ENCODE measurements around the gene CHMP4B.

CHMP4B gene

GRCh38 chr20:33865761-33866370 lies 54.7 kb downstream of the CHMP4B start:
- H3K27ac ChIP-seq, result no peak overlapping the region
- POLR2A ChIA-PET (ENCODE audit: low non-redundant PET), result no interaction called here
- CTCF ChIA-PET, result no interaction called here
- no peak for DNase-seq (ENCODE audit: low spot score)
- TF ChIP-seq CTCF (conservative IDR thresholded peaks at IDR 0.05; ENCODE audit: low read depth), result no peak

- ChIA-PET POLR2A (ENCODE audit: low non-redundant PET) (no interaction called here), CTCF (no interaction called here)
- no peak for DNase-seq (ENCODE audit: low spot score)
- H3K27ac ChIP-seq, result no peak overlapping the region
- no peak for TF ChIP-seq CTCF (conservative IDR thresholded peaks at IDR 0.05; ENCODE audit: low read depth)
Measured at GRCh38 chr20:33866398-33867100, 55.4 kb downstream of the CHMP4B start.

- CTCF ChIA-PET, result interaction anchor here (0.5 to 1.0 kb wide), 3 partner anchors 9 to 1885 kb away, joined by 4 read pairs; partner anchors contain the start of gene CHMP4B
- no peak for TF ChIP-seq CTCF (conservative IDR thresholded peaks at IDR 0.05; ENCODE audit: low read depth)
- POLR2A ChIA-PET (ENCODE audit: low non-redundant PET), result no interaction called here
- no peak overlapping the region for H3K27ac ChIP-seq
- DNase-seq (ENCODE audit: low spot score), result no peak
Measured at GRCh38 chr20:33868042-33868441, 56.9 kb downstream of the CHMP4B start.

GRCh38 chr20:33868595-33868994 lies 57.4 kb downstream of the CHMP4B start:
- no peak overlapping the region for H3K27ac ChIP-seq
- ChIA-PET CTCF (interaction anchor here (0.6 to 1.0 kb wide), 2 partner anchors 9 to 57 kb away, joined by 4 read pairs; partner anchors contain the start of gene CHMP4B), POLR2A (ENCODE audit: low non-redundant PET) (no interaction called here)
- no peak for TF ChIP-seq CTCF (conservative IDR thresholded peaks at IDR 0.05; ENCODE audit: low read depth)
- no peak for DNase-seq (ENCODE audit: low spot score)

DNA sequence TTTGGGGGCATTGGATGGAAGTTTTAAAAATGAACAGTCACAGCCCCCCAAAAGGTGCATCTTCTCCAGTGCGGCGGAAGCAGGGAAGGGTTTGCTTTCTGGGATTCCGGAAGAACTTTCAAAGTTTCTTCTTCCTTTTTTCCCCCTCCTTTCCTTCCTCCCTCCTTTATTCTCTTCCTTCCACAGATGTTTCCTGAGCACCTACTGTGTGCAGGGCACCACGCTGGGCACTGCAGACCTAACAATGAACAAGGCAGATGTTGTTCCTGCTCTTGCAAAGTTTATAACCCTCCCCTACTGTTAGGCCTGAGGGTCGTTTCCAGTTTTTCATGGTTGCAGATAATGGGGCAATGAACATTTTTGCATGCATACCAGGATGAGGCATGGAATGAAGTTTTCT lies 58.1 kb downstream of the CHMP4B start:
- H3K27ac ChIP-seq, result no peak overlapping the region
- CTCF ChIA-PET, result interaction anchor here (0.6 to 0.7 kb wide), 2 partner anchors 899 to 975 kb away, joined by 3 to 6 read pairs; no protein-coding TSS in a partner anchor
- DNase-seq (ENCODE audit: low spot score), result no peak
- POLR2A ChIA-PET (ENCODE audit: low non-redundant PET), result no interaction called here
- no peak for TF ChIP-seq CTCF (conservative IDR thresholded peaks at IDR 0.05; ENCODE audit: low read depth)

DNA sequence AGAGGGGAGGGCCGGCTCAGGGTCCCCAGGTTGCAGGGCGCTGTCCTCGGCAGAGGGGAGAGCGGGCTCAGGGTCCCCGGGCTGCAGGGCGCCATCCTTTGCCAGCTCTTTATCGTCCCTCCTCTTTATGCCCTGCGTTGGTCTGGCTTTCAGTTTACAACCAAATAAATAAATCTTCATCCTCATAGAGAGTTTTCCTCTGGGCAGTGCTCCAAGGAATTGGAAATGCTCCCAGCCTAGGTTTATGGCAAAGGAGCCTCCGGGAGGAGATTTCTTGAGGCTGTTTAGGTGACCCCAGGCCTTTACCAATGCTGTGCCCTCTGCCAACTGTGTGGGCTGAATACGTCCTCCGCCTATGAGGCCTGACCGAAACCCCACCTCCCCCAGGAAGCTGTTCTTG lies 60.2 kb downstream of the CHMP4B start:
- no peak for TF ChIP-seq CTCF (conservative IDR thresholded peaks at IDR 0.05; ENCODE audit: low read depth)
- CTCF ChIA-PET, result interaction anchor here (0.8 to 1.0 kb wide), 2 partner anchors 8 to 12 kb away, joined by 3 read pairs; no protein-coding TSS in a partner anchor

More for the DNA sequence above, 60.2 kb downstream of the CHMP4B start:
- POLR2A ChIA-PET (ENCODE audit: low non-redundant PET), result no interaction called here
- no peak overlapping the region for H3K27ac ChIP-seq
- DNase-seq (ENCODE audit: low spot score), result no peak

Measured in RWPE1 (cell line).